AG10803 (cell line): ENCODE measurements around the gene BTBD9.

Source experiments
- DNase-seq: peaks from one replicate; pipeline ENCODE4 v3.0.0; 2010; ENCODE audit warnings: low read depth
- H3K4me3 ChIP-seq: 2 replicates; pipeline ENCODE4 v1.5.1; 2011; ENCODE audit warnings: mild to moderate bottlenecking, low read length, control low read depth
- CTCF ChIP-seq: conservative IDR thresholded peaks from 2 replicates; pipeline ENCODE4 v1.5.1; 2011; ENCODE audit warnings: mild to moderate bottlenecking, low read length, control low read depth, inconsistent platforms

The BTBD9 gene

DNA sequence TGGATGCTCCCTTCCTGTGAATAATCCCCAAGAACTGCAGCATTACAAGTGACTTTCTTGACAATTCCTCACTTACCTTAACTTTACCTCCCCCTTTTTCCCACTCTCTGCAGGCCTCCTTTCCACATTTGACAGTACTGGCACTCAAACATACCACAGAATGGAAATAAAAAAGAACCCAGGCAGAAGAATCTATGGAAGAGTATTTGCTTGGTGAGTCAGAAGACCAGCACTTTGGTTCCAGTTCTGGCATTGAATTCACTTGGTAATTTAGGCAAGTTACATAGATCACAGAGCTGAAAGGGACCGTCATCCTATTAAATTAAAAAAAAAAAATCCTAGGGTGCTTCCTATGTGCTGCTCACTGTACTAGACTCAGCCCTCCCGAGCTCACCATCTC lies 55.0 kb downstream of the BTBD9 start:
- peak; percentile 29 for DNase-seq

DNA sequence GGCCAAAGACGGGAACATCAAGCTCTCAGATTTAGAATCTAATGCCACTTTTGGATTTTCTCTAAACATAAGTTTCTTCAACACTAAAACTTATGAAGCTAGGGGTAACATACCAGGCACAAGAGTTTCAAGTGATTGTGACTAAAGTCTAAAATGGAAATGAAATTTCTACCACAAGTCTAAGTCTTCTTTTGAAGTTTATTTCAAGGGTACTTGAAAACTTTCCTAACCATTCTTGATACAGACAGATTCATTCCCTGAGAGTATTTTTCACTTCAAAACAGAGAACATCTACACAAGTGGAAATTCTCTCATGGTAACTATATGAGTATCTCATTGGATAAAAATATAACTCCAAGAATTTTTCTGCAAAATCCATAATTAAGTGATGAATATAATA lies 56.2 kb downstream of the BTBD9 start:
- no peak for TF ChIP-seq CTCF
- no peak for DNase-seq
- H3K4me3 ChIP-seq = no peak overlapping the region

More for the DNA sequence above, 55.0 kb downstream of the BTBD9 start:
- TF ChIP-seq CTCF = no peak
- no peak overlapping the region for H3K4me3 ChIP-seq

DNA sequence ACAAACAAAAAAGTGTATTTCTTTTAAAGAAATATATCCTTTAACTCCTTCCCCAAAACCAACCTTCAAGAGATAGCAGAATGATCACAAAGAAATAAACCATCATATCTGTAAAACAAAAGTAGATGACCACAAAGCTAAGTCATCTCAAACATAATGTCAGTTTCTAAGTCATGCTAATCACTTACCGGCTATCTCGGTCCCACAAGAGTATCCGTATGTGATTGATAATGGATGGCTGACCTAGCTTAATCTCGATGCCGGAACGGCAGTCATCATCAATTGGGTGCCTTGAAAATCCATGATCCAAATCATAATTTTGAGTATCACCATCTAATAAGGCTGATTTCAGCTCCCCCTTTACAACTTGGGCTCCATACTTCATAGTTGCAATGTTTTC lies 59.7 kb downstream of the BTBD9 start:
- H3K4me3 ChIP-seq = no peak overlapping the region
- TF ChIP-seq CTCF = no peak
- no peak for DNase-seq

DNA sequence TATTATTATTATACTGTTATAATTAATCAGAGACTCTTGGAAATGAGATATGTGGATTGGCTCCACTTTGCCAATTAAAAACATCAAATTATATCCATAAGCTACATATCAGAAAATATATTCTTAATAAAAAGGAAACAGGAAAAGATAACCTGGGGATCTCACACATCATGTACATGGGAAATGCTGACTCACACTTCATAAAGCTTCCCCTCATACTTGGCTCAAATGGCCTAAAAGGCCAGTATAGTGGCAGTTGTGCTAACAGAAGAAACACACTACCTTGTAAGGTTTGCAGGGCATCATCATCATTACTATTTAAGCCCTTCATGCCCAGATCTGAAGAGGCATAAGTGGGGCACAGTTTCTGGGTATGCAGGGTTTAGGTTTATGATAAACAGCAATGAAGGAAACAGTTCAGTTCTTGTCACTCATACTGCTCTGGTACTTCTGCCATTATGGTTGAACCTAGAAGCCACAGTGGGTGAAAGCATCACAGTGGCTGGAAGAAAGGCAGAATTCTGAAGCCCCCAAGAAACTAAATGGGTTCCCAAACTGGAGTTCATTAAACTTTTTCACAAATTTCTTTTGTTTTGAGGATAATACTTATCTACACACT lies 60.6 kb downstream of the BTBD9 start:
- TF ChIP-seq CTCF = no peak
- no peak overlapping the region for H3K4me3 ChIP-seq
- no peak for DNase-seq

- H3K4me3 ChIP-seq = no peak overlapping the region
- no peak for DNase-seq
- no peak for TF ChIP-seq CTCF
Observed at GRCh38 chr6:38578075-38578474, 61.7 kb downstream of the BTBD9 start.

DNA sequence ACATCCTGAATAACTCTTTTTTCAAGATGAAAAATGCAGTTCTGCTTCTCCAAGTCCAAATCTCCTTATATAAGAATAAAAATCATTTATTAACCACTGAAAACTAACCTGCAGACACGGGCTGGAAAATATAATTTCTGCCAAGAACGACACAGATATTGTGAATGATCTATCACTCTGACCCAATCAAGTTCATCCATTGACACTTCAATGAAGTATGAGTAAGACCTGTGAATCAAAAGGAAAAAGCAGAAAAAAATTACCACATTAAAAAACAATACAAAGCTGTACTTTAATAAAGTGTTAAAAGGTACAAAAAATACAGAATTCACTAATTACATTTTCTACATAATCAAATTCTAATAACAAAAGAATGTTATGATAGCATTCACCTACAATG lies 62.2 kb downstream of the BTBD9 start:
- DNase-seq = no peak
- H3K4me3 ChIP-seq = no peak overlapping the region
- no peak for TF ChIP-seq CTCF

GRCh38 chr6:38573801-38574395 lies 65.8 kb downstream of the BTBD9 start:
- H3K4me3 ChIP-seq = no peak overlapping the region
- no peak for TF ChIP-seq CTCF
- DNase-seq = no peak
